ENCODE data around the gene HOXC6. TPM values are rescaled to one million over a fixed set of nuclear protein-coding genes. Genes with fewer than 3 reads are reported as not detected.

The HOXC6 gene
- total and polyA plus RNA-seq, 11 donors: 0.04 to 0.40 (median 0.08) TPM; not detected in 8

- WGBS, 4 donors: 83 to 89% (median 86%) methylated on average over 4 of the region's 4 CpGs
- H3K27me3 ChIP-seq: peaks cover 0 to 94% (median 53%) of the 10 kb centered on the region in 9 donors
- H3K27ac ChIP-seq: no peak overlapping the region
- H3K9me3 ChIP-seq: no peaks in the 10 kb centered on the region
- no peak for ATAC-seq
- no peak overlapping the region for H3K4me3 ChIP-seq
- no peaks in the 10 kb centered on the region for H3K4me1 ChIP-seq
- intact Hi-C loops (cut with DNase I): no loop called here
- DNase-seq: no peak
- TF ChIP-seq POLR2A (IDR thresholded peaks at IDR 0.05) (no peak), CTCF (IDR thresholded peaks at IDR 0.05) (no peak)
- H3K36me3 ChIP-seq: no peaks in the 10 kb centered on the region
These were observed 40.3 kb downstream of the HOXC6 start for GRCh38 chr12:54068418-54069070.

GRCh38 chr12:54071942-54072341 is 43.7 kb downstream of the HOXC6 start:
- H3K4me3 ChIP-seq: no peak overlapping the region
- WGBS, 4 donors: 17 to 35% (median 25%) methylated on average over 1 of the region's 1 CpG
- DNase-seq: no peak
- no peak overlapping the region for H3K27ac ChIP-seq
- H3K27me3 ChIP-seq: peaks cover 0 to 93% (median 38%) of the 10 kb centered on the region in 9 donors
- H3K4me1 ChIP-seq: no peaks in the 10 kb centered on the region
- ATAC-seq: no peak
- TF ChIP-seq CTCF (IDR thresholded peaks at IDR 0.05) (no peak), POLR2A (IDR thresholded peaks at IDR 0.05) (no peak)
- no peaks in the 10 kb centered on the region for H3K36me3 ChIP-seq
- H3K9me3 ChIP-seq: no peaks in the 10 kb centered on the region
- intact Hi-C loops (cut with DNase I): no loop called here

- peaks cover 0 to 96% (median 51%) of the 10 kb centered on the region in 9 donors for H3K27me3 ChIP-seq
- no peaks in the 10 kb centered on the region for H3K36me3 ChIP-seq
- intact Hi-C loops (cut with DNase I): no loop called here
- 63 to 73% (median 65%) methylated on average over 6 of the region's 6 CpGs for WGBS, 4 donors
- no peak for TF ChIP-seq POLR2A (IDR thresholded peaks at IDR 0.05)
- no peak for TF ChIP-seq CTCF (IDR thresholded peaks at IDR 0.05)
- H3K9me3 ChIP-seq: no peaks in the 10 kb centered on the region
- no peaks in the 10 kb centered on the region for H3K4me1 ChIP-seq
- H3K27ac ChIP-seq: no peak overlapping the region
- DNase-seq (no peak), ATAC-seq (no peak)
- H3K4me3 ChIP-seq: no peak overlapping the region
These were observed 46.1 kb downstream of the HOXC6 start for GRCh38 chr12:54074308-54074707.

GRCh38 chr12:54075409-54075808 is 47.2 kb downstream of the HOXC6 start:
- Histone ChIP-seq H3K27me3 (peaks cover 0 to 96% (median 53%) of the 10 kb centered on the region in 9 donors), H3K4me3 (no peak overlapping the region), H3K4me1 (no peaks in the 10 kb centered on the region), H3K36me3 (no peaks in the 10 kb centered on the region), H3K9me3 (no peaks in the 10 kb centered on the region), H3K27ac (no peak overlapping the region)
- 24 to 32% (median 27%) methylated on average over 6 of the region's 6 CpGs for WGBS, 4 donors
- intact Hi-C loops (cut with DNase I): no loop called here
- ATAC-seq (no peak), DNase-seq (no peak)
- no peak for TF ChIP-seq POLR2A (IDR thresholded peaks at IDR 0.05)
- no peak for TF ChIP-seq CTCF (IDR thresholded peaks at IDR 0.05)

All from heart left ventricle (tissue), 16 donors.